GM12873 (cell line): ENCODE measurements around the gene CTRL.

Source experiments
- CTCF ChIP-seq: IDR thresholded peaks from 2 replicates; pipeline ENCODE4 v1.5.1; 2012; ENCODE audit warnings: low read depth, mild to moderate bottlenecking, moderate library complexity, low read length, control low read depth; ENCODE audit not compliant: insufficient read depth; ENCODE audit errors: missing control alignments

The CTRL gene

GRCh38 chr16:67931712-67932461 lies at the start of gene CTRL:
CTRL (minus strand) TSS chr16:67931862; CDS start chr16:67931852, 10 bp downstream.
- TF ChIP-seq CTCF: no peak

GRCh38 chr16:67979955-67980678 lies 48.5 kb upstream of the CTRL start, which contains the start of gene DPEP3:
DPEP3 (minus strand) TSS chr16:67980499; CDS start chr16:67980380, 119 bp downstream.
- TF ChIP-seq CTCF: no peak

DNA sequence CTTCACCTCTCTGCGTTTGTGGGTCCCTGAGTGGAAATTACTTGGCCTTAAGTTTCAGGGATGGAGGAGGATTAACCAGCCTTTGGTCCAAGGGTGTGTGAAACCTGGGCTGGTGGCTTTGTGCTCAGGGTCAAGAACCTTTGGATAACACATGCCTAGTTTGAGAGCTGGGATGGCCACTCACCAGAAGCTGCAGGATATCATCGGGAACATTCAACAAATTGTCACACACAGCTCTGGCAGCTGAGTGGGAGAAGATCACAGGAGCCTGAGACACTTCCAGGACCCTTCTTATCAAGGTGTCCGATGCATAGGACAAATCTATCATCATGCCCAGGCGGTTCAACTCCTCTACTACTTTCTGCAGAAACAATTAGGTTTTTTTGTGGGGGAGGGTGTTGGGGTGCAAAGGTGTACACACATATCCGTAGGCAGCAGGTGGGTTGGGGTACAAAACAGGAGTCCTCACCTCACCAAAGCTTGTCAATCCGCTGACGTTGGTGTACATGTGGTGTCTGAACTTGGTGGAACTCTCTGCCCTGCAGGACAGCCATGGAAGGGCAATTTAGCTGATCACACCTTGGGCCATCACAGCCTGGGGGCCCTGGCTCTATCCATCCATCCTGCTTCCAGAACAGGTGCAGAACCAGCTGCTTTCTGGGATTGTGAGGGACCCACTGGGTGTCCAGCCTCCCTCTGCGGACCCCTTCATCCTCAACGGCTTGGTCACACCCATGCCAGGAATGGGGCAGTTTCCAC lies 46.0 kb upstream of the CTRL start:
- no peak for TF ChIP-seq CTCF

GRCh38 chr16:67977005-67977404 lies 45.3 kb upstream of the CTRL start:
- no peak for TF ChIP-seq CTCF

- no peak for TF ChIP-seq CTCF
These were observed 44.5 kb upstream of the CTRL start for GRCh38 chr16:67976205-67976604.

- TF ChIP-seq CTCF: no peak
These were observed 43.9 kb upstream of the CTRL start for GRCh38 chr16:67975321-67976105.
